HepG2 (cell line): ENCODE measurements around the gene FAM184B. TPM values are rescaled to one million over a fixed set of nuclear protein-coding genes. Genes with fewer than 3 reads are reported as not detected.

Source experiments
- HNRNPLL ChIP-seq: fragments of 200-400 bp; formaldehyde crosslinking; IDR thresholded peaks from 2 replicates; pipeline ENCODE4 v1.6.1; 2017; ENCODE audit warnings: mild to moderate bottlenecking, low read depth, low read length; ENCODE audit not compliant: poor library complexity, severe bottlenecking
- KDM2A ChIP-seq: sonication (generic); formaldehyde crosslinking; IDR thresholded peaks from 2 replicates; pipeline ENCODE4 v1.4.0; 2020; ENCODE audit warnings: low read depth, missing genetic modification reagents, borderline replicate concordance
- KDM6A ChIP-seq: IDR thresholded peaks from 2 replicates; pipeline ENCODE4 v1.6.1; 2016; ENCODE audit warnings: low read depth
- PRDM15 ChIP-seq: sonication (generic); formaldehyde crosslinking; IDR thresholded peaks from 2 replicates; pipeline ENCODE4 v1.4.0; 2020; ENCODE audit warnings: missing genetic modification reagents
- TIGD3 ChIP-seq: sonication (generic); formaldehyde crosslinking; IDR thresholded peaks from 2 replicates; pipeline ENCODE4 v1.5.1; 2020; ENCODE audit warnings: mild to moderate bottlenecking, missing genetic modification reagents, borderline replicate concordance
- U2AF1 ChIP-seq: fragments of 200-400 bp; formaldehyde crosslinking; optimal IDR thresholded peaks from 2 replicates; pipeline ENCODE3; 2017; ENCODE audit warnings: mild to moderate bottlenecking, low read depth, low read length
- ZBTB10 ChIP-seq: sonication (generic); formaldehyde crosslinking; IDR thresholded peaks from 2 replicates; pipeline ENCODE4 v1.4.0; 2020; ENCODE audit warnings: missing genetic modification reagents, borderline replicate concordance
- ZBTB33 ChIP-seq: sonication (generic); formaldehyde crosslinking; IDR thresholded peaks from 2 replicates; pipeline ENCODE4 v1.4.0; 2020; ENCODE audit warnings: missing genetic modification reagents
- ZFP1 ChIP-seq: IDR thresholded peaks from 2 replicates; pipeline ENCODE4 v1.6.1; 2016
- ZNF280B ChIP-seq: sonication (generic); formaldehyde crosslinking; IDR thresholded peaks from 2 replicates; pipeline ENCODE4 v1.5.0; 2020; ENCODE audit warnings: missing genetic modification reagents, mild to moderate bottlenecking, borderline replicate concordance
- ZNF878 ChIP-seq: sonication (generic); formaldehyde crosslinking; IDR thresholded peaks from 2 replicates; pipeline ENCODE4 v1.8.1; 2023; ENCODE audit warnings: mild to moderate bottlenecking, missing genetic modification reagents, moderate library complexity
- polyA plus RNA-seq, 8 experiments: library from polyadenylated mRNA; depleted of rRNA in 3 of 8; stranded (reverse) in 7 of 8; unstranded in 1 of 8; fragments of >200 nt; fragmentation: Illumina TruSeq in 4 of 8; extraction: Trizol in 4 of 8; gene quantifications; 2 replicates each; pipeline versions ENCODE4 v1.2.1 to v1.2.3, GENCODE V29; 2011 to 2016; ENCODE audit warnings: low read depth in 4 of 8, missing spikeins in 1 of 8, mixed read lengths in 1 of 8; ENCODE audit not compliant: insufficient read depth in 1 of 8
- total RNA-seq, 5 experiments: library from RNA; depleted of rRNA; stranded (reverse); fragments of >200 nt; fragmentation: Illumina TruSeq; extraction: Trizol; gene quantifications; 2 replicates each; pipeline ENCODE4 v1.2.3, GENCODE V29; 2016; ENCODE audit warnings: low read depth in 1 of 5

The FAM184B gene
- total and polyA plus RNA-seq, 2 of the 13 experiments (the other 11 are each of a cell fraction or from before 2014, with no cell fraction given), result not detected

- TF ChIP-seq ZBTB10 (no peak), ZBTB33 (CRISPR knock-in tag) (no peak), KDM2A (CRISPR knock-in tag) (no peak), U2AF1 (no peak), ZFP1 (CRISPR knock-in tag) (no peak), TIGD3 (CRISPR knock-in tag) (no peak), ZNF280B (CRISPR knock-in tag) (no peak), ZNF878 (CRISPR knock-in tag) (no peak), PRDM15 (CRISPR knock-in tag) (no peak), KDM6A (CRISPR knock-in tag) (no peak), HNRNPLL (no peak)
Observed at GRCh38 chr4:17704020-17704650, 77.3 kb downstream of the FAM184B start (continued).
